ENCODE results near the gene RPL27. TPM values are rescaled to one million over a fixed set of nuclear protein-coding genes. Genes with fewer than 3 reads are reported as not detected.
"Not testable (repeated sequence)": the region's sequence is repeated elsewhere in the genome, so short reads cannot be mapped to it uniquely, and the experiment has no call there.

RPL27 gene
- total RNA-seq, 1 donor from 2014 or later = 1,478 TPM

GRCh38 chr17:42969001-42969581, 29.1 kb upstream of the RPL27 start:
- TF ChIP-seq CTCF (IDR thresholded peaks at IDR 0.05; ENCODE audit: insufficient read depth, low read length, poor library complexity, severe bottlenecking) = no peak
- Histone ChIP-seq H3K36me3 (ENCODE audit: control insufficient read depth, insufficient read depth, low read length) (no peaks in the 10 kb centered on the region), H3K4me3 (ENCODE audit: low read depth, low read length) (no peak overlapping the region), H3K27me3 (ENCODE audit: control insufficient read depth, insufficient read depth, low read length) (no peaks in the 10 kb centered on the region)
- DNase-seq (ENCODE audit: low read depth) = no peak

GRCh38 chr17:42971589-42971988, 26.6 kb upstream of the RPL27 start:
- Histone ChIP-seq H3K36me3 (ENCODE audit: control insufficient read depth, insufficient read depth, low read length) (no peaks in the 10 kb centered on the region), H3K27me3 (ENCODE audit: control insufficient read depth, insufficient read depth, low read length) (no peaks in the 10 kb centered on the region), H3K4me3 (ENCODE audit: low read depth, low read length) (no peak overlapping the region)
- no peak for DNase-seq (ENCODE audit: low read depth)
- TF ChIP-seq CTCF (IDR thresholded peaks at IDR 0.05; ENCODE audit: insufficient read depth, low read length, poor library complexity, severe bottlenecking) = no peak

DNA sequence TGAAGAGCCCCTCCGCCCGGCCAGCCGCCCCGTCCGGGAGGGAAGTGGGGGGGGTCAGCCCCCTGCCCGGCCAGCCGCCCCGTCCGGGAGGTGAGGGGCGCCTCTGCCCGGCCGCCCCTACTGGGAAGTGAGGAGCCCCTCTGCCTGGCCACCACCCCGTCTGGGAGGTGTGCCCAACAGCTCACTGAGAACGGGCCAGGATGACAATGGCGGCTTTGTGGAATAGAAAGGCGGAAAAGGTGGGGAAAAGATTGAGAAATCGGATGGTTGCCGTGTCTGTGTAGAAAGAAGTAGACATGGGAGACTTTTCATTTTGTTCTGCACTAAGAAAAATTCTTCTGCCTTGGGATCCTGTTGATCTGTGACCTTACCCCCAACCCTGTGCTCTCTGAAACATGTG, 24.9 kb upstream of the RPL27 start:
- H3K36me3 ChIP-seq (ENCODE audit: control insufficient read depth, insufficient read depth, low read length); DNase-seq (ENCODE audit: low read depth); H3K27me3 ChIP-seq (ENCODE audit: control insufficient read depth, insufficient read depth, low read length); H3K4me3 ChIP-seq (ENCODE audit: low read depth, low read length): not testable (repeated sequence)

DNA sequence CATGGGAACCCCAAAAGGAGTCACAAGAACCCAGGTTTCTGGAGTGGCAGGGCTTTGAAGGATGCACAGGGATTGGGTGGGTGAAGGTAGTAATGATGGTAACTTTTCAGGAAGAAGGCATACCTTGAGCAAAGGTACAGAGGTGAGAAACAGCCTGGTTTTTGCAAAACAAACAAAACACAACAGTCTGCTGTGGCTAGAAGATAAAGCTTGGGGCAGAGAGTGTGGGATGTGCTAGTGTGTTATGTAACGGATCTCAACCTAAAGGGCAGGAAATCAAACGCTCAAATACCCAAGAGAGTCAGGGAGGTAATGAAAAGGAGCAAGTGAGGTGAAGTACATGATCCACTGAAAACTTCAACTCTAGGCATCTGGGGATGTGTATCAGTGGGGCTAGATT, 23.0 kb upstream of the RPL27 start:
- H3K27me3 ChIP-seq (ENCODE audit: control insufficient read depth, insufficient read depth, low read length) = no peaks in the 10 kb centered on the region
- H3K36me3 ChIP-seq (ENCODE audit: control insufficient read depth, insufficient read depth, low read length) = no peaks in the 10 kb centered on the region
- no peak for TF ChIP-seq CTCF (IDR thresholded peaks at IDR 0.05; ENCODE audit: insufficient read depth, low read length, poor library complexity, severe bottlenecking)
- no peak overlapping the region for H3K4me3 ChIP-seq (ENCODE audit: low read depth, low read length)
- DNase-seq (ENCODE audit: low read depth) = no peak

DNA sequence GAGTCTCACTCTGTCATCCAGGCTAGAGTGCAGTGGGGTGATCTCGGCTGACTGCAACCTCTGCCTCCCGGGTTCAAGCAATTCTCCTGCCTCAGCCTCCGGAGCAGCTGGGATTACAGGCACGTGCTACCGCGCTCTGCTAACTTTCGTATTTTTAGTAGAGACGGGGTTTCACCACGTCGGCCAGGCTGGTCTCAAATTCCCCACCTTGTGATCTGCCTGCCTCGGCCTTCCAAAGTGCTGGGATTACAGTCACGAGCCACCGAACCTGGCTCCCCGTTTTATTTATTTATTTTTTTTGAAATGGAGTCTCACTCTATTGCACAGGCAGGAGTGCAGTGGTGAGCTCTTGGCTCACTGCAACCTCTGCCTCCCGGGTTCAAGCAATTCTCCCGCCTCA, 22.5 kb upstream of the RPL27 start:
- not testable (repeated sequence) for H3K4me3 ChIP-seq (ENCODE audit: low read depth, low read length); H3K27me3 ChIP-seq (ENCODE audit: control insufficient read depth, insufficient read depth, low read length); H3K36me3 ChIP-seq (ENCODE audit: control insufficient read depth, insufficient read depth, low read length); DNase-seq (ENCODE audit: low read depth)

DNA sequence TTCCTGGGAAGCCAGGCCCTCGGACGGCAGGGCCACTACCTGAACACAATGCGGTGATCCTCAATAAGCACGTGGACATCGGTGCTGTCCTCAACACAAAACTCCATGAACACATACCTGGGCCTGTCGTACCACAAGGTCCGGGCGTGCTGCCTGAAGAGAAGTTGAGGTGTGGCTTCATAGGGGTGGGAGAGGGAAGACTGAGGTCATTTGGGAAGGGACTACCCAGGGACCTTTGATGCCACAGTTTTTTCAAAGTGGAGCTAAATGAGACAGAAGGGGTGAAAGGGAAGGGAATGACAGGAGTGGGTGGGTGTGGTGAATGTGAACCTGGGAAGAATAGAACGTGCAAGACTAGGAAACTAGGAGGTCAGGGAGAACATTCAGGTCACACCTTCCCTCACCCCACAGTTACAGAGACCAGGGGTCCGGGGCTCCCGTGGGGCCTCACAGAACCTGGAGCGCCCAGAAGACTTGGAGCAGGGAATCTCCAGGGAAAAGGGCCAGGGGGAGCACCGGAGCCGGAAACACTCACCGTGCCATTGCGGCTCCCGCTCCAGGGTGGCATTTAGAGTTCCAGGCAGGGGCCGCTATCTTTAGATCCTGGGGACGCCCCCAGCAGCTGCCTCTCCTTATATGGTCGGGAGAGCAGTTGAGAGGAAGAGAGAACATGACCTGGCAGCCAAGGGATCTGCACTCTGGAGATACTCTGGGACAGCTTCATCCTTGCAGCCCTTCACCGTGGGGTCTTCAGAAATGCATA, 18.5 kb upstream of the RPL27 start, which contains the start of gene PTGES3L:
Gene PTGES3L, minus strand, starts transcription at position 570 of the 763 bp plus-strand sequence. Its CDS starts 27 bp downstream, at position 543.
- H3K36me3 ChIP-seq (ENCODE audit: control insufficient read depth, insufficient read depth, low read length) = no peaks in the 10 kb centered on the region
- H3K4me3 ChIP-seq (ENCODE audit: low read depth, low read length) = peak within 1 kb of the TSS; percentile 93
- no peaks in the 10 kb centered on the region for H3K27me3 ChIP-seq (ENCODE audit: control insufficient read depth, insufficient read depth, low read length)
- no peak for TF ChIP-seq CTCF (IDR thresholded peaks at IDR 0.05; ENCODE audit: insufficient read depth, low read length, poor library complexity, severe bottlenecking)
- no peak for DNase-seq (ENCODE audit: low read depth)

All from kidney epithelial cell (primary cell).